ENCODE measurements around the gene BPGM. TPM values are rescaled to one million over a fixed set of nuclear protein-coding genes. Genes with fewer than 3 reads are reported as not detected.

BPGM gene
- total RNA-seq, 1 donor: 64.8 TPM

DNA sequence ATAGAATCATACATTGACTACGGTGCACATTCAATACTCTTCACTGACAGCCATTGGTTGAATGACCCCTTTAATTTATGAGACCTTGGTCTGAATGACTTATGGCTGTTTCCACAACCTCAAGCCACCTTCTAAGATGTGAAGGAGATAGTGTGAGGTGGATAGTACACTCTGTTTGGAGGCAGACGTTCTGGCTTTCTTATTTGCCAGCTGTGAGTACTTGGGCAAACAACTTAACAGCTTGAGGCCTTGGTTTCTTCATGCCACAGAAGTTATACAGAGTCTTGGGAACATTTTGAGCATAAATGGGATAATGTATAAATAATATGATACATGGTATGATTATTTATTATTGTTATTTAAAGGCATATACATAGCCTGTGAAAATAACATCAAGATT is 62.0 kb downstream of the BPGM start:
- no peaks in the 10 kb centered on the region for H3K9me3 ChIP-seq (ENCODE audit: low read depth, low read length)
- DNase-seq (ENCODE audit: insufficient read length, low spot score, missing footprints): no peak
- no peak overlapping the region for H3K4me2 ChIP-seq (ENCODE audit: insufficient read depth, low read length)
- no peak overlapping the region for H3K4me3 ChIP-seq (ENCODE audit: insufficient read depth, low read length)
- no peaks in the 10 kb centered on the region for H3K27me3 ChIP-seq (ENCODE audit: insufficient read depth, low read length)
- H2AFZ ChIP-seq (ENCODE audit: low read length): peak overlapping the region; percentile 21
- no peaks in the 10 kb centered on the region for H3K36me3 ChIP-seq (ENCODE audit: insufficient read depth, low read length)
- H3K79me2 ChIP-seq (ENCODE audit: insufficient read depth, low read length): peaks cover 2% of the 10 kb centered on the region
- H4K20me1 ChIP-seq (ENCODE audit: insufficient read depth, low read length): no peaks in the 10 kb centered on the region
- peaks cover 27% of the 10 kb centered on the region for H3K4me1 ChIP-seq (ENCODE audit: insufficient read depth, low read length)
- TF ChIP-seq, protein P1, sequence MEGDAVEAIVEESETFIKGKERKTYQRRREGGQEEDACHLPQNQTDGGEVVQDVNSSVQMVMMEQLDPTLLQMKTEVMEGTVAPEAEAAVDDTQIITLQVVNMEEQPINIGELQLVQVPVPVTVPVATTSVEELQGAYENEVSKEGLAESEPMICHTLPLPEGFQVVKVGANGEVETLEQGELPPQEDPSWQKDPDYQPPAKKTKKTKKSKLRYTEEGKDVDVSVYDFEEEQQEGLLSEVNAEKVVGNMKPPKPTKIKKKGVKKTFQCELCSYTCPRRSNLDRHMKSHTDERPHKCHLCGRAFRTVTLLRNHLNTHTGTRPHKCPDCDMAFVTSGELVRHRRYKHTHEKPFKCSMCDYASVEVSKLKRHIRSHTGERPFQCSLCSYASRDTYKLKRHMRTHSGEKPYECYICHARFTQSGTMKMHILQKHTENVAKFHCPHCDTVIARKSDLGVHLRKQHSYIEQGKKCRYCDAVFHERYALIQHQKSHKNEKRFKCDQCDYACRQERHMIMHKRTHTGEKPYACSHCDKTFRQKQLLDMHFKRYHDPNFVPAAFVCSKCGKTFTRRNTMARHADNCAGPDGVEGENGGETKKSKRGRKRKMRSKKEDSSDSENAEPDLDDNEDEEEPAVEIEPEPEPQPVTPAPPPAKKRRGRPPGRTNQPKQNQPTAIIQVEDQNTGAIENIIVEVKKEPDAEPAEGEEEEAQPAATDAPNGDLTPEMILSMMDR (IDR thresholded peaks at IDR 0.05; ENCODE audit: extremely low read depth, low read depth, low read length): no peak
- no peak overlapping the region for H3K27ac ChIP-seq (ENCODE audit: low read depth, low read length)

DNA sequence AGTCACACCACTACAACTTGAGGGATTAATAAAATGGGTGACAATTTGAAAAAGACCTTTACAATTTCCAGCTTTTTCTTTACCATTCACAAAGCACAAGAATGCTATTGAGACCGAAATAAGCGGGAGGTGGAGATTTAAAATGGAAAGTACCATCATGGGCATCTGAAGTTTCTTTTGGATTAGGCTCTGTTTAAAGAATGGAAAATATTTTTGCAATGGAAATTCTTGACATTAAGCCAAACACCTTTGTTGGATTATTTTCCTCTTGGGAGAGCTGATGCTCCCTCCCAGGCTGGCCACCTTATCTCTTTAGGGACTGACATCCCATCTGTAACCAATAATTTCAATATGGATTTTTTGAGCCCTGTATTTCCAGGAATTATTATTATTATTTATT is 62.5 kb downstream of the BPGM start:
- no peak for DNase-seq (ENCODE audit: insufficient read length, low spot score, missing footprints)
- H3K36me3 ChIP-seq (ENCODE audit: insufficient read depth, low read length): no peaks in the 10 kb centered on the region
- H3K9me3 ChIP-seq (ENCODE audit: low read depth, low read length): no peaks in the 10 kb centered on the region
- no peak overlapping the region for H2AFZ ChIP-seq (ENCODE audit: low read length)
- H3K4me1 ChIP-seq (ENCODE audit: insufficient read depth, low read length): peaks cover 30% of the 10 kb centered on the region
- H3K4me2 ChIP-seq (ENCODE audit: insufficient read depth, low read length): no peak overlapping the region
- TF ChIP-seq, protein P1 (IDR thresholded peaks at IDR 0.05; ENCODE audit: extremely low read depth, low read depth, low read length): no peak
- no peak overlapping the region for H3K4me3 ChIP-seq (ENCODE audit: insufficient read depth, low read length)
- H3K79me2 ChIP-seq (ENCODE audit: insufficient read depth, low read length): peaks cover 3% of the 10 kb centered on the region
- H3K27ac ChIP-seq (ENCODE audit: low read depth, low read length): no peak overlapping the region
- H3K27me3 ChIP-seq (ENCODE audit: insufficient read depth, low read length): no peaks in the 10 kb centered on the region
- H4K20me1 ChIP-seq (ENCODE audit: insufficient read depth, low read length): no peaks in the 10 kb centered on the region

DNA sequence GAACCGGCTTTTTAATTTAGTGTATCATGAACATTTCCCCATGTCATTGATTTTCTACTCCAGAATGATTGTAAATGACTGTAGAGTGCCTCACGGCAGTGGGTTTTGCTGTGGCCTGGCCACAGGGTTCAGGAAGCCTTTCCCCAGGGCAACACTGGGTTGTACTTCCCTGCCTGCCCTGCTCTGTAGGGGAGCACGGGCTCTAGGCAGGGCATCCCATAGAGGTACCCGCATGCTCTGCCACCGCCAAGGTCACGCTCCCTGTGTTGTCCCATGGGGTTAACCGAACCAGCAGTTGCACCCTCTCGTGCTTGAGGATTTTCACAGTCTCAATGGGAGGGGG is 63.8 kb downstream of the BPGM start:
- Histone ChIP-seq H3K79me2 (ENCODE audit: insufficient read depth, low read length) (peaks cover 6% of the 10 kb centered on the region), H2AFZ (ENCODE audit: low read length) (peak overlapping the region; percentile 11), H3K4me1 (ENCODE audit: insufficient read depth, low read length) (peaks cover 30% of the 10 kb centered on the region), H3K36me3 (ENCODE audit: insufficient read depth, low read length) (no peaks in the 10 kb centered on the region), H3K27me3 (ENCODE audit: insufficient read depth, low read length) (no peaks in the 10 kb centered on the region), H3K4me3 (ENCODE audit: insufficient read depth, low read length) (no peak overlapping the region), H3K4me2 (ENCODE audit: insufficient read depth, low read length) (no peak overlapping the region), H3K9me3 (ENCODE audit: low read depth, low read length) (no peaks in the 10 kb centered on the region), H3K27ac (ENCODE audit: low read depth, low read length) (peak overlapping the region; percentile 79), H4K20me1 (ENCODE audit: insufficient read depth, low read length) (no peaks in the 10 kb centered on the region)
- TF ChIP-seq, protein P1 (IDR thresholded peaks at IDR 0.05; ENCODE audit: extremely low read depth, low read depth, low read length): no peak
- DNase-seq (ENCODE audit: insufficient read length, low spot score, missing footprints): no peak

DNA sequence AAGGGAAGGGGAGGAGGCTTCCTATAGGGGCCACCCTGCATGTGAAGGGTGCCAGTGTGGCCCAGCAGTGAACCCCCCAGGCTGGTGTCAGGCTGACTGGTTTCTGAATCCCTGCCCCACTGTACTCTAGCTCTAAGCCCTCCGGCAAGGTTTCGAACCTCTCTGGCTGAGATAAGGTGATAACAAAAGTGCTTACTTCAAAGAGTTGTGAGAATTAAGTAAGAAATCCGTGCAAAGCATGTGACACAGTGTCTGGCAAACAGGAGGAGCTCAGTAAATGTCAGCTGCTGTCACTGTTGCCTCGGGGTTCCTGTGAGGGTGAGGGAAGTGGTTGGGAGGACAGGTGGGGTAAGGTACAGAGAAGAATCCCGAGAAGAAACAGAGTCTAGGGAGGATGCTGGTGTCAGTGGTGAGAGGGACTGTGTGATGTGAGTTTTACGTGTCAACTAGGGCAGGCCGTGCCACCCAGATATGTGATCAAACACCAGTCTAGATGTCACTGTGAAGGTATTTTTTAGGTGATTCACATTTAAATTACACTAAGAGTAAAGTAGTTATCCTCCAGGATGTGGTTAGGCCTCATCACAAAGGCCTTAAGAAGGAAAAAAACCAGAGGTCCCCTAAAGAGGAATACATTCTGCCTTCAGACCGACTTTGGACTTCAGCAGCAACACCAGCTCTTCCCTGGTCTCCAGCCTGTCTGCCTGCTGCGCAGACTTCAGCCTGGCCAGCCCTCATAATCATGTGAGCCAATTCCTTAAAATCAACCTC is 64.4 kb downstream of the BPGM start:
- no peak overlapping the region for H3K4me3 ChIP-seq (ENCODE audit: insufficient read depth, low read length)
- H3K4me2 ChIP-seq (ENCODE audit: insufficient read depth, low read length): peak overlapping the region; percentile 68
- peaks cover 30% of the 10 kb centered on the region for H3K4me1 ChIP-seq (ENCODE audit: insufficient read depth, low read length)
- H2AFZ ChIP-seq (ENCODE audit: low read length): peak overlapping the region; percentile 43
- H3K9me3 ChIP-seq (ENCODE audit: low read depth, low read length): no peaks in the 10 kb centered on the region
- no peaks in the 10 kb centered on the region for H4K20me1 ChIP-seq (ENCODE audit: insufficient read depth, low read length)
- TF ChIP-seq, protein P1 (IDR thresholded peaks at IDR 0.05; ENCODE audit: extremely low read depth, low read depth, low read length): no peak
- peak overlapping the region; percentile 79 for H3K27ac ChIP-seq (ENCODE audit: low read depth, low read length)
- no peaks in the 10 kb centered on the region for H3K27me3 ChIP-seq (ENCODE audit: insufficient read depth, low read length)
- DNase-seq (ENCODE audit: insufficient read length, low spot score, missing footprints): no peak
- H3K36me3 ChIP-seq (ENCODE audit: insufficient read depth, low read length): no peaks in the 10 kb centered on the region
- peaks cover 6% of the 10 kb centered on the region for H3K79me2 ChIP-seq (ENCODE audit: insufficient read depth, low read length)
